Epidermal melanocyte (primary cell): ENCODE data around the gene BNC2.
A peak's percentile ranks its signal among the peaks of the same experiment; 100 is the strongest.

Experiments used
- DNase-seq: peaks from one replicate; pipeline ENCODE4 v3.0.0; 2011; ENCODE audit warnings: low spot score; ENCODE audit not compliant: insufficient read length

Gene BNC2

DNA sequence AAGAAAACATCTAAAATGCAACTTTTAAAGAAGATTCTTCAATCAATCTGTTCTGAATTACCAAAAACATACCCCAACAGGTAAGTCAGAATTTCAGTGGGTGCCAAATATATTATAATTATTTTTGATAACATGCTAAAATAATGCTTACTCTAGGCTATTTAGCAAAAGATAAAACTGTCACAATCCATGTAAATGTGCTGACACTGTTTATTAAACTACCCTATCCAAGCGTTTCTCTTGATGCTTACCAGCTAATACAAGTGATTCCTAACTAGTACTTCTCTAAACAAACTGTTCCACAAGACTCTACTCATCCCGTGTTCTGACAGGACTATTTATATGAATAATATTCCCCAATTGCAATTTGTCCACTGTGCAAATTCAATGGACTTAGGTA, 236.7 kb downstream of the BNC2 start:
- DNase-seq = no peak

- no peak for DNase-seq
Measured at GRCh38 chr9:16628413-16628812, 242.1 kb downstream of the BNC2 start.

- DNase-seq = peak; percentile 45
Measured at GRCh38 chr9:16627967-16628366, 242.5 kb downstream of the BNC2 start.

DNA sequence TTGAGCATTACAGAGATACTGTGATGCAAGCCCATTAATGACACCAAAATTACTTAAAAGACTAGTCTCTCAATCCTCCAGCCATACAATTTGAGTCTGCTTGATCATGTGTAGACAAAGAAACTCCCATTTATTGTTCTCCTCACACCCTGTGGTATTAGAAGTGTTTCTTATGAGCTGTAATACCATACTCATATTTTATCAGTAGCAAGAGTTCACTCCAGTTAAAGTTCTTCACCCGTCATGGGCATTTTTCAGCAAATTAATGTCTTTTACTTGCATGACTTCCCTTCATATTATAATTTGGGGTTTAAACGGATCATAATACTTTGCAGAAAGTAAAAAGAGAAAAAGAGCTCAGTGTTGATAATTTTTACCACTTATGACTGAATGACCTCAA, 242.9 kb downstream of the BNC2 start:
- no peak for DNase-seq

GRCh38 chr9:16626577-16627130, 243.8 kb downstream of the BNC2 start:
- DNase-seq = no peak

- DNase-seq = no peak
Measured at GRCh38 chr9:16625811-16626210, 244.7 kb downstream of the BNC2 start.

GRCh38 chr9:16625161-16625631, 245.3 kb downstream of the BNC2 start:
- DNase-seq = no peak

DNA sequence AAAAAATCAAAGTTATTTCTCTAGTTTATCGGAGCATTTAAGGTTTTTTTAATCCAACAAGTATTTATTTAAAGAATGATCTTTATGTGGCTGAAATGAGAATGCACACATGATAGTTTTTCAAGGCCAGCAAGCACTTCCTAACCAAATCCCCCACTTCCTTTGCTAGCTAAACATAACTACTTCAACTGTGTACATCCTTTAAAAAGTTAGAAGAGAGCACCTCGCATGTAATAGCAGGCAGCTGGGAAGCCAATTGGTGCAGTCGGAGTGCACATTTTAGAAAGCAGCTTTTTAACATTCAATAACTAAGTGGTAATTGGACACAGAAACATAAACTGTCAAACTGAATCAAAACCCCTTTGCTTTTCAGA, 245.7 kb downstream of the BNC2 start:
- no peak for DNase-seq

DNA sequence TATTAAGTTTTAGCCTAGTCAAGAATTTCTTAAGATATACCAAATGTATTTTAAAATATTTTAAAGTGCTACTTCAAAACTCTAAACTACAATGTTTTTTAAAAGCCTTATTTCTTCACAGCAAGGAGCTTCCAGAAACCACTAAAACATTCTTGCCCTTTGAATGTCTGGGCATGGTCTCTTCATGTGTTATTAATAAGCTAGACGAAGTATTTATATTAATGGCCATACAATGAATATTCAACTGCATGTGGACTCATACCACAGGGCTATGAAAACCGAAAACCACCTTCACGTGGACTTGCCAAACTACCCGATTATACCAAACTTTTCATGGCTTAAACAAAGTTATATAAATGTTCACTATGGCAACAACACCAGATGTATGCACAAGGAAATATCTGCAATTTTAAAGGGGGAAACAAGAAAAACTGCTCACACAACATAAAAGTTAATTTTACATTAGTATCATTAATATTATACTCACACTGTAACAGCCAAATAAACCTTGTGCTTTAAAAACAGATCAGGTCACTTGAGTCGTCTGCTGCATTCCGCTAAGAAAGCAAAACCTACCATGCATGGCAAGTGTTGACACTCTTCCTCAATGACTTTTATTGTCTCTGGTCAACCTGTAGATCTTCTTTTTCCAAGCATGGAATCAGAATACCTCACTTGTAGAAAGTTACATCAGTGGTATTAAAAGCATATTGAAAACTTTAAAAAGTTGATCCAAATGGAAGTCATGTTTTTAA, 246.3 kb downstream of the BNC2 start:
- no peak for DNase-seq

DNA sequence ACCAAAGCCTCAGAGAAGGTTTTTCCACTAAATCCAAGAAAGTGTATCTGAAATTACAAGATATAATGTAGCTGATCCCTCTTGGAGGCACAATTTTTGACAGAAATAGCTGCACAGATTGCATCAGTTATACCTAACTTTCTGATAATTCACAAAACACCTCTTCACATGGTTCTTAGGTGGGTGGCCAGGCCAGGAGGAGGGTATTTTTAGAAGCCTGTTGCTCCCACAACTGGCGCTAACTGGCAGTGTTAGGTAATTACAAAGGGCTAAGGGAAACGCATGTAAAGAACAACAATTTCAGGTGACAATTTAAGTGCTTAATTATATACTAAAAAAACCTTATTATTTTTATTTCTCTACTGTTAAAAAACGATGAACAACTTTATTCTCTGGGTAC, 247.9 kb downstream of the BNC2 start:
- DNase-seq = no peak

- no peak for DNase-seq
Measured at GRCh38 chr9:16619914-16620520, 250.5 kb downstream of the BNC2 start.

GRCh38 chr9:16619402-16619801, 251.1 kb downstream of the BNC2 start:
- no peak for DNase-seq

DNA sequence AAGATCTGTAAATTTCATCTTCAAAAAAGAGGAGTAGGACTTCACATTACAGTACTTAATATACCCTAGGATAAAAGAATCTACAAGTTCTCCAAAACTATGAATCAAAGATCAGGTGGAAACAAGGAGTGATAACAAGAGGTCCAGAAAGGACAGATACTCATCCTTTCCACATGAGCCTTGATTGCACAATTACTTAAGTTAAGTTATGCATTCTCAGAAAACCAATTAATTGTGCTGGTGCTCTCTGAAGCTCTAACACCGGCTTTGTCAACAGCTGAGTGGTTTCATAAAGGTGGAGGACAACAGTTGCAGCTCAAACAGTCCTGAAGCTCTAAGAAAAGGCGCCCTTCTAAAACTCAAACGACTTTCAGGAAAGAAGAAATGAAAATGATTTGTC, 251.9 kb downstream of the BNC2 start:
- DNase-seq = no peak

DNA sequence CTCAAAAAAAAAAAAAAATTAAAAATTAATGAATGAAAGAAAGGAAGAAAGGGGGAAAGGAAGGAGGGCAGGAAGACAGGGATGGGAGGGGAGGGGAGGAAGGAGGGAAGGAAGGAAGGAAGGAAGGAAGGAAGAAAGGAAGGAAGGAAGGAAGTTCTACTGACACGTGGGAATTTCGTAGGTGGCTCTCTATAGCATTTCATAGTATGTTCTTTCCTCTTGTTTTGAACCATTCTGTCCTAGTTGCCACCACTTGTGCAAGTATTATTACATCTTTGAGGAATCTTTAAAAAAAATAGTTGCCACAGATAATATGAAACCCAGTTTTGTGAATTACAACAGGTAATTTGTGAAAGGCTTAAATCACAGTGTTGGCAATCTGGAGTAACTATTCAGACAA, 253.8 kb downstream of the BNC2 start:
- no peak for DNase-seq

GRCh38 chr9:16615451-16615850, 255.0 kb downstream of the BNC2 start:
- no peak for DNase-seq

GRCh38 chr9:16613605-16614004, 256.9 kb downstream of the BNC2 start:
- no peak for DNase-seq

- no peak for DNase-seq
Measured at GRCh38 chr9:16613051-16613450, 257.4 kb downstream of the BNC2 start.

DNA sequence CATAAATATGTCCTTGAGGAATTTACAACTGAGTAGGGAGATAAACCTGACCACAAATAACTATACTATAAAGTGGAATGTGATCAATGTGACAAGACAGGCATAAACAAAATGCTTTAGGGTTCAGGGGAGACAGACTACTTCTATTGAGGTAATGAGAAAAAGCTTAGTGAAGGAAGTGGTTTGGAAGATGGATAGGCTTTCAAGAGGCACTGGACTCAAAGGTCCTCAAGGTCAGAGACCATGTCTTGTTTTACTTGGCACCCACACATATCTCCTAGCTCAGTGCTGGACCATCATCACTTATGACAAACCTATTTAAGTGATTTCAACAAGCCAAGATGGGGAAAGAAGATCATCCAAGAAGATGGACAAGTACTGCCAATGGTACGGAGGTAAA, 257.8 kb downstream of the BNC2 start:
- no peak for DNase-seq

DNA sequence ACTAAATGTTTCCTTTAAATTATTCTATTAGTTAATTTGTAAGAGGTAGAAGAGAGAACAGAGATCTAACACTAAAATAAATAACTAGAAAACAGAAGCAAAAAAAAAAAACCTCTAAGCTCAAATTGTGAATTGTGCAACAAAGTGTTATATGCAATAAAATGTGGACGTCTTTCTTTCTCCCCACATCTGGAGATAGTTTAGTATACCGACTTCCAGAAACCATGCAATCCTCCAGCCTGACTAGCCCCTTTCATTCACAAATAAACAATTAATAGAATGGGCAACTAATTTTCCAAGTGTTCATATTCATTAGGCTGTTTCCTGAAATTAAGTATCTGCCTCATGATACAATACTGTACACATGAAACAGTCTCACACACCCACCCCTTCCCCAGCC, 258.5 kb downstream of the BNC2 start:
- DNase-seq = peak; percentile 57

GRCh38 chr9:16611001-16611400, 259.5 kb downstream of the BNC2 start:
- no peak for DNase-seq

GRCh38 chr9:16610538-16610937, 259.9 kb downstream of the BNC2 start:
- DNase-seq = no peak

- DNase-seq = no peak
Measured at GRCh38 chr9:16608906-16609305, 261.6 kb downstream of the BNC2 start.

DNA sequence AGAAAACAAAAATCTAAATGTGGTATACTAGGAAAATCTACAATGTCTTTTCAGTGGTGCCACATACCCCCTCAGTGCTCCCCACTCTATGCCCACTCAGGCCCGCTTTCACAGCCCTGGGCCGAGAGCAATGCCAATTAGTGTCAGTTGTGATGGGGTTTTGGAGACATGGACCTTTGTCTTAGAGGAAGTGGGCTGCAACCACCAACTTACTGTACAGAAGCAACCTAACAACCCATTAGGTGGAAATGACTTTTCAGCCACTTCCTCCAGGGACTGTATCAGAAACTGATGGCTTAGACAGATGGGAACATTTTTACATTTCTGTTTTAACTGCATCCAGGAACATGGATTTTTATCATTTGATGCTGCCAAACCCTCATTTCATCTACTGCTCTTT, 268.0 kb downstream of the BNC2 start:
- no peak for DNase-seq
